Thyroid gland (tissue), 4 donors: ENCODE results near the gene CDH4.

ENCODE experiments used
- POLR2A ChIP-seq, 2 donors: fragments of 450-650 bp; IDR thresholded peaks; one replicate each; pipeline ENCODE4 v1.6.1; 2017; ENCODE audit warnings: antibody characterized with exemption in 2 of 2, mild to moderate bottlenecking in 2 of 2, moderate library complexity in 1 of 2
- TF ChIP-seq, protein P1 (sequence below), 6 experiments: fragments of 200-600 bp in 3 of 6; fragments of 450-650 bp in 3 of 6; sonication (generic) in 3 of 6; IDR thresholded peaks; one replicate each; pipeline ENCODE4 v1.5.1; 2016 to 2019; ENCODE audit warnings: antibody characterized with exemption in 6 of 6, mild to moderate bottlenecking in 2 of 6, inconsistent platforms in 1 of 6, moderate library complexity in 1 of 6

DNA sequence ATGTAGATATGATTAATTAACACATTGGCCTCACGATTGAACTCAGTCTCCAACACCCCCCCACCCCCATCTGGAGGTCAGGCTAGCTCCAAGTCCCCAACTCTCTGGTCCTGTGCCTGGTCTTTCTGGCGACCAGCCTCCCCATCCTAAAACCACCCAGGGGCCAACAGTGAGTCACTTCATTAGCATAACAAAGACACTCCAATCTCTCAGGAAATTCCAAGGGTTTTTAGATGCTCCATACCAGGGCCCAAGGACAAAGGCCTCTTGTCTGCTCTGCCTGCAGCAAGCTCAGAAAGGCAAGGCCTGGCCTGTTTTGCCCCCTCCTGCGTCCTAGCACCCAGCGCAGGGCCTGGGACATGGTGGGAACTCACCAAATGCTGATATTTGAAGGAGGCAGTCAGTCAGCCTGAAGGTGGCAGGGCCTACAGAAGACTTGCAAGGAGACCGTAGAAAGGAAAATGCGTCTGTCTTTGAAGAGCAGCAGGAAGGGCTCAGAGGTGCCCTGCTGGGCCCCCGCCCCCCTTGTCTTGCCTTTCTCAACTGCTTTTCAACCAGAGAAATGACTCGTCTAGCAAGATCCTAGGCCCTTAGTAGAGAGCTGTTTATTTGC is 184.7 kb downstream of the CDH4 start:
- TF ChIP-seq, protein P1, sequence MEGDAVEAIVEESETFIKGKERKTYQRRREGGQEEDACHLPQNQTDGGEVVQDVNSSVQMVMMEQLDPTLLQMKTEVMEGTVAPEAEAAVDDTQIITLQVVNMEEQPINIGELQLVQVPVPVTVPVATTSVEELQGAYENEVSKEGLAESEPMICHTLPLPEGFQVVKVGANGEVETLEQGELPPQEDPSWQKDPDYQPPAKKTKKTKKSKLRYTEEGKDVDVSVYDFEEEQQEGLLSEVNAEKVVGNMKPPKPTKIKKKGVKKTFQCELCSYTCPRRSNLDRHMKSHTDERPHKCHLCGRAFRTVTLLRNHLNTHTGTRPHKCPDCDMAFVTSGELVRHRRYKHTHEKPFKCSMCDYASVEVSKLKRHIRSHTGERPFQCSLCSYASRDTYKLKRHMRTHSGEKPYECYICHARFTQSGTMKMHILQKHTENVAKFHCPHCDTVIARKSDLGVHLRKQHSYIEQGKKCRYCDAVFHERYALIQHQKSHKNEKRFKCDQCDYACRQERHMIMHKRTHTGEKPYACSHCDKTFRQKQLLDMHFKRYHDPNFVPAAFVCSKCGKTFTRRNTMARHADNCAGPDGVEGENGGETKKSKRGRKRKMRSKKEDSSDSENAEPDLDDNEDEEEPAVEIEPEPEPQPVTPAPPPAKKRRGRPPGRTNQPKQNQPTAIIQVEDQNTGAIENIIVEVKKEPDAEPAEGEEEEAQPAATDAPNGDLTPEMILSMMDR (IDR thresholded peaks at IDR 0.05), result no peak
- TF ChIP-seq POLR2A (IDR thresholded peaks at IDR 0.05), result no peak
